SKM-1 (cell line): ENCODE measurements around the gene ULK4.
"Not testable (repeated sequence)": the region's sequence is repeated elsewhere in the genome, so short reads cannot be mapped to it uniquely, and the experiment has no call there.

Experiments used
- DNase-seq: peaks from one replicate; lab custom pipeline; 2025; ENCODE audit not compliant: unreplicated experiment; lab: John Stamatoyannopoulos, UW

The ULK4 gene

DNA sequence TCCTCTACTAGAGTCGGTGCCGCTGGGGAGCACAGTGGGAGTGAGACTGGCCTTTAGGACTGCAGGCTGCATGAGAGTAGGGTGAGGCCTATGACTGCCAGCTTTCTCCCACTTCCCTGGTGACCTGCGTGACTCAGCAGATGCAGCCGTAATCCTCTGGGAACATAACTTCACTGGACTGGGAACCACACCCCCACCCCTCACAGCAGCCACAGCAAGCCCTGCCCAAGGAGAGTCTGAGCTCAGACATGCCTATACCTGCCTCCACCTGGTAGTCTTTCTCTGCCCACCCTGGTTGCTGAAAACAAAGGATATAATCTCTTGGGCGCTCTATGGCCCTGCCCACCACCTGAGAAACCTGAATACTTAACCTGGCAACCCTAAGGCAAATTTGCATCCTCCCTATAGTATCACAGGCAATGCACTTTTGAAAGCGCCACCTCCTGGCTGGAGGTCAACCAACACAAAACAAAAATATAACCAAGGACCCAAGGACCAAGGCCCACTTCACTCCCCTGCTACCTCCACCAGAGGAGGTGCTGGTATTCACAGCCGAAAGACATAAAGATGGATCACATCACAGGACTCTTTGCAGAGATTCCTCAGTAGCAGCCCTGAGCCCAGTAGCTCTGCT lies 453.7 kb downstream of the ULK4 start:
- DNase-seq = no peak

DNA sequence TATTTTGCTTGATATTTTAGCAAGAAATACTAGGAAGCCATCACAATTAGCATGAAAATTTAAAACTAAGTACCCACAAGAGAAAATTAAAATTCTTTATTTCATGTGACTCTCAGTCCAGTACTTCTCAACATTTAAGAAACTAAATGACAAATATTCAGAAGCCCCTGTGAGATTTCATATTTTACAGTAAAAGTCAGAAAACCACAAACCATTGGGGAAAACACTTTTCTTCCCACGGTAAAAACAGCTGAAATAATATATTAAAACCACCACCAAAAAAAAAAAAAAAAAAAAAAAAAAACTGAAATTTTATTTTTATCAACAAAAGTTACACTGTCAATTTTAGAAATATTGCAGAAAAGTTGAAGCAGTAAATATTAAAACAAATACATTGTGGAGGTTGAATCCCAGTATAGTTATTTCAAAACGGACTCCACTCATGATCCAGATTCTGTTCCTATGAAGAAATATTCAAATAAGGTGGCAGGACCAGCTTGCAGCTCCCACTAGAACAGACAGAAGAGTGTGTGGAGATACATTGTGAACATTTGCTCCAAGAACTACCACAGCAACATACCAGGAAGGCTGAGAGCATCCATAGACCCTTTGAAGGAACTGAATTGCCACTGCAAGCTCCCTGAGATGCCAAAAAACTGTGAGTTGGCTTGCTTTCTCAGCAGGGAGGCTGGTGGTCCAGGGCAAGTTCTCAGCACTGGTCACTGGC lies 454.4 kb downstream of the ULK4 start:
- no peak for DNase-seq

DNA sequence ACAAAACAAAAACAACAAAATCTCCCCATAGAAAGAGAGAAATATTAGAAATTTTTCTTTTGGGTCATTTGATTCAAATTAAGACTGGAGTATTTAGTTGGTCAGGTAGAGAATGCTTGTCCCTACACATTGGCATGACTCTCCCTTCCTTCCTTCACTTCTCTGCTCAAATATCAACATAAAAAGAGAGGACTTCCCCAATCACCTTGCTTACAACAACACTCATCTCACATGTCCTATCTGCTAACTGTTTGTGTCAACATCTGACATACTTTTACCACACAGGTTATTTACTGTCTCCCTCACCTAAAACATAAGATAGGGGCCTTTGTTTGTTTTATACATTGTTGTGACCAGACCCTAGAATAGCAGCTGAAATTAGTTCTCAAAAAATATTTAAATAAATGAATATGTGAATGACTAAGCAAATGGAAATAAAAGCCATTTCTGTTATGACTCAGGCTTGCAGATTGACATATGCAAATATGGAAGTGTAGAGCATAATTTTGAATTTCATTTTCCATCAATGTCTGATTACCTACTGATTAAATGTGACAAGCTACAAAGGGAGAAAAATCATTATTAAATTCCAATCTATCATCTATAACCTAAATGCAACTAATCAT lies 457.8 kb downstream of the ULK4 start:
- no peak for DNase-seq

DNA sequence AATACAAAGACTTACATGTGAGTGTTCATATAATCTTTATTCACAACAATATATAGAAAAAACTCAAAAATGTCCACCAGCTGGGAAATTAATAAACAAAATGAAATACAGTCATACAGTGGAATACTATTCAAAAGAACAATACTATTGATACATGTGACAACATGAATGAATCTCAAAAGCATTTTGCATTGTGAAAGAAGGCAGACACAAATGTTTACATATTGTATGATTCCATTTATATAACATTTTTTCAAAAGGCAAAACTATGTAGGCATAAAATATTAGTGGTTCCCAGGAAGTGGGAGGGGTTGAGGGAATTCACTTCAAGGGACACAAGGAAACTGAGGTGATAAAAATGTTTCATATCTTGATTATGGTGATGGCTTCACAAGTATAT lies 459.4 kb downstream of the ULK4 start:
- DNase-seq = no peak

DNA sequence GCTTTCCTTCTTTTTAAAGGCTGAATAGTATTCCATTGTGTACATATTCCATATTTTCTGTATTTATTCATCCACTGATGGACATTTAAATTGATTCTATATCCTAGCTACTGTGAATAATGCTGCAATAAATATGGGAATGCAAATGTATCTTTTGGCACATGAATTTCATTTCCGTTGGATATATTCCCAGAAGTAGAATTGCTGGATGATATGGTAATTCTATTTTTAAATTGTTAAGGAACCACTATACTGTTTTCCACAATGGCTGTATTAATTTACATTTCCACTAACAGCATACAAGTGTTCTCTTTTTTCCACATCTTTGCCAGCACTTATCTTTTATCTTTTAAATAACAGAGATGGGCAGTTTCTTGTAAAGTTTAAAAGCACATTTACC lies 459.9 kb downstream of the ULK4 start:
- DNase-seq = no peak

DNA sequence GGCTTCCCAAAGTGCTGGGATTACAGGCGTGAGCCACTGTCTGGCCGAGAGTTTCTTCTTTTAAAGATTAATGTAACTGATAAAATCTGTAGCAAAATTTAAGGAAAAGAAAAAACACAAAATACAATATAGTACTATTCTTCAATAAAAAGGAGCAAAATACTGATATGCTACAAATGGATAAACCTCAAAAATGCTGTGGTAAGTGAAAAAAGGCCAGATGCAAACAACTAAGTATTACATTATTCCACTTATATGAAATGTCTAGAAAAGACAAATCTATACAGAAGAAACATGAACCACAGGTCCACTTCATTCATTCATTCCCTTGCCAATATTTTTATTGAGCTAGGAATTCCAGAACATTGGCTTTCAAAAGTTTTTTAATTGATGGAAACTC lies 463.1 kb downstream of the ULK4 start:
- no peak for DNase-seq

DNA sequence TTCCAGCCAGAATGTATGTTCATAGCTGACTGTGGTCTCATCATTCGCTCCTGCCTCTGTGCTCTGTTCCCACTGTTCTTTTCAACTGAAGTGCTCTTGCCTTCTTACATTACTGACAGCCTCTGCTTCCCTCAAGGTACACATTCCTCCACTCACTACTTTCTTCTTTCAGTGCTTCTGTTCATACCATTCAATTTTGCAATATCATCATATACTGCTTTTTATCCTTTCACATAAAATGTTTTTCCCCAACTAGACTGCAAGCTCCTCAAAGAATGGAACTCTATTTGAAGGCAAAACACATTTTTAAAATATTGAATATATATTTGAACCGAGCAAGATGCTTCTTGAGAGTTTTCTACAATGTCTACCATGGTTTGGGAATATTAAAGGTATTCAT lies 471.5 kb downstream of the ULK4 start:
- no peak for DNase-seq

DNA sequence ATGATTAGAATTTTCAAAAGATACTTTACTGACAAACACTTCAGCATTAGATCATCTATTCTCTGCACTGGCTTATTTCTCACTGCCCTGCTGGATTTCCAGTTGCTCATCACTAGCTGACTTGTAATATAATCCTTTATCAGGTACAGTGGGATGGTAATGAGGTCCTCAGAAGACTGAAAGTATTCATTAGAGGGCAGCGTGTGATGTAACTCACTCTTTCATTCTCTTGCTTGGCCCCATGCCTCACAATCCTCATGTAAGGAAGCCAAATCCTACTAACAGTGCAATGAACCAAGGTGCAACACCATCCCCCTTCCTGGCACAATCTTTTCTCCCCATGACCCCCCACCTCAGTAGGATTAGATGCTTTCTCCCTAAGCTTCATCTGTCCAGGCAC lies 472.7 kb downstream of the ULK4 start:
- DNase-seq = no peak

DNA sequence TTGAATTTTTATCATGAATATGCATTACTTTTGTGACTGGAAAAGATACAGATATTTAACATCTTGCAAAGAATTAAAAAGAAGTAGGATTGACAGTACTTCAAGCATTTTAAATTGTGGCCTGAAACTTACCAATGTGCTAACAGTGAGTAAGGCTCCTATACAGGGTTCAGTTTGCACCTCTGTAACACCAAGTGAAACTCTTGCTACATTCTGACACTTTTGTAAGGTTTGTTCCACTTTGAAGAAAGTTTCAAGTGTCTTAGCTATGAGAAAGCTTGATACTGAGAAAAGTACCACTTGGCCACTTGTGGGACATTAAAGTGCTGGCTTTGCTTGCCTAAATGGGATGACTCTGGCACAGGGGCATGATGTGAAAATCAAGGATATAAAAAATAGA lies 473.4 kb downstream of the ULK4 start:
- DNase-seq = no peak

DNA sequence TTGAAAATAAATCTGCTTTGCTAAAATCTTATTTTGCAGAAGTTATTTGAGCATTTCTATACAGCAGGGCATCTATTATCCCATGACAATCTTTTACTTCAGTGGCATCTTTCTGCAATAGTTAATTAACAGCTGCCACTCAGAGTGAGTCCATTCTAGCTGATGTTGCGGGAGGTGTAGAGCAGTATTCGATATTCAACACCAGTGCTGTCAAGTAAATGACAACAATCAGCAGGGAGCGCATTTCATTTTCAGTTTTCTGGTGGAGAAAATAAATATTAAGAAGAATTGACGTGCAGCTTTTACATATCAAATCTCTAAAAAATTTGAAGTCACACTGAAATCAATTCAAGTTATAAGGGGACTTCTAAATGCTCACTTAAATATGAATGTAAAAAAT lies 476.4 kb downstream of the ULK4 start:
- no peak for DNase-seq

DNA sequence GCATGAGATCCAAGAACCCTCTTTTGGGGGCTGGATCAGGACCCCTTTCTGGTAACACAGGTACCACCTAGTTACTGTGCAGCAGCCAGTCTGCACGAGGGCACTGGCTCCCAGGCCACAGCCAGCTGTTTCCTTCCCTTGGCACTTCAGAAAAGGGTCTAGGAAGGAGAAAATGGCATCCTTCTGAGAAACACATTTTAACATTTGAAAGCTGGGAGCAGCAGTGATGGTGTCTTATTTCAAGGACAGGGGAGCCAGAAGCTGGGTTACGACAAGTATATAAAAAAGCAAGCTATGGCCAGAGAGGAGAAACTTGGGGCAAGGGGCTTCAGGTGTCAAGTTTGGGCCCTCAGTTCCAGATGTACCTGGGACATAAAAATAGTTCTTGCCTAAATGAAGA lies 479.8 kb downstream of the ULK4 start:
- no peak for DNase-seq

DNA sequence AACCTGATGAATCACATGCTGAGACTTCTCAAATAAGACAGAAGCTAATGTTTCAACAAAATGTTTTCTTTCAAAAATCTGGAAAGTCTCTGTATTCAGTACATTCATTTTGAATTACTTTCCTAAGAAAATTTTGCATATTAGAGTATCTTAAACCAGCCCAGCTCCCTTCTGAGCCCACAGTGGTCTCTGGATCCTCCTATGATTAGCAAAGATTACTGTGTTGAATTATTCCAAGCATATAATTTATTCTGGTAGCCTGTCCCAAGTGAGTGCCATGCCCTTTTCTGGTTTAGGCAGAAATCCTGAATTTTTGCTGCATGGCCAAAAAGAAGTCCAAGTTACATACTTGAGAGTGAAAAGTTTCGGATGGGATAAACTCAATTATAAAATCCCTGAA lies 483.6 kb downstream of the ULK4 start:
- DNase-seq = no peak

DNA sequence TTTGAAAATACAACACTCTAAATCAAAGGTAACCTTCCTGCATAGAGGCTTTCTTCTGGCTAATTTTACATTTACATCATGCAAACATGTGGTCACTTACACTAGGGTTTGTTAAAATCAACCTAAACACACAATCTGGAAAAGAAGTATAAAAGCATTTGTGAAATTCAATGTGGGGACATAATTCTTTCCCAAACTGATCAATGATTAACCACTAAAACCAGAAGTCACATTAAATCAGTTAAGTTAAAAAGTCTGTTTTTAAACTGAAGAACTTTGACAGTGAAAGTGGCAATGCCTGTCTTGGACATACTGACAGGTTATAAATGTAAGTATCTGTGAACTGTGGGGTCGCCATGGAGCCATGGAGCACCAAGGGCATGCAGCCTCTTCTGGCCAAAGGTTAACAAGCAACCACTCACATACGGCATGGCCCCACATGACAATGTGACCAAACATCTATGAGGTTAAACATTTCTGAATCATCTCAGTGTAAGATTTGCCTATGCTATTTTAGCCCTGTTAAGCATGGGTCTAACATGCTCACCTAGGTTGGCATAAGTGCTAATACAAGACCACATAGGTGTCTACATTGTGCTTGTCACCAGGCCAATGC lies 484.4 kb downstream of the ULK4 start:
- no peak for DNase-seq

DNA sequence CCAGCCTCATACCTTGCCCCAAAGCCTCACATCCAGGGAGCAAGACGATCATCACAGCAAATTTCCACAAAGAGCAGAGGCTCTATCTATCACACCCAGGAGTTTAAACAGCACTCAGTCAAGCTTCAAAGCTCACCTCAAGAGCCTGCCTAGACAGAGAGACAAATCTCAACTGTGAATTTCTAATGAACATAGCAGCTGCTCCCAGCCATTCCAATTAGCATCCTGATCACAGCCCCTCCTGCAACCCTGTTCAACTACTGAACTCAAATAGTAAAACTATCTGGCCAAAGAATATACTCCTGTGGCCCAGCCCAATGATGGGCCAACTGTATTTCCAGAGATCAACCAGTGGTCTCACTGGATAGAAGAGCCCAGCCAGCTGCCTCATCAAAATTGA lies 492.8 kb downstream of the ULK4 start:
- DNase-seq = no peak

DNA sequence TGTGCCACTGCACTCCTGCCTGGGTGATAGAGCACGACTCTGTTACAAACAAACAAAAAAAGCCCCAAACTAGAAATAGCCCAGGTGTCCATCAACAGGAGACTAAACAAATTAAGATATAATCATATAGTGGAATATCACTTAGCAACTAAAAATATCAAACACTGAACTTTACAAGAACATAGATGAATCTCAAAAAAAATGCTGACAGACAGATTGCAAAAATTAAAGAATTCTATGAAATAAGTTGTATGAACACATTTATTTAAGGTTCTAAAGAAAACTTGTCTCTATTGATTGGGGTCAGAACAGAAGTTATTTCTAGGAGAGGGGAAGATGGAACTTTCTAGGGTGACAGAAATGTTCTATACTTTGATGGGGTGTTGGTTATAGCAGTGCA lies 494.4 kb downstream of the ULK4 start:
- no peak for DNase-seq

DNA sequence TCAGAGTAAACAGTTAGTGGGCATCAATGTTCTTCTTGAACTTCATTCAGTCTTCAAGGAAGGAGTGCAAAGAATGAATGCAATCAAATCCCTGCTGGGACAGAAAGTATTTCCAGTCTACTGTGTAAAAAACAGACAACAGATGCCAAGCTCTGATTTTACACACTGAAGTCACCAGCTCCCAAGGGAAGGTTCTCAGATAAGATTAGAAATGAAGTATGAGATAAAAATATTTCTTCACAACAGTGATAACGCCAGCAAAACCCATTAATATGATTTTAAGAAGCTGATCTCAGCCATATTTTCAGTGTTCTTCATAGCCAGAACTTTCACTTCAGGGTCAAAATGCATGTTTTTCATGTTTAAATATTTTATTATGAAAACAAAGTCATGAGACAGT lies 497.0 kb downstream of the ULK4 start:
- no peak for DNase-seq

DNA sequence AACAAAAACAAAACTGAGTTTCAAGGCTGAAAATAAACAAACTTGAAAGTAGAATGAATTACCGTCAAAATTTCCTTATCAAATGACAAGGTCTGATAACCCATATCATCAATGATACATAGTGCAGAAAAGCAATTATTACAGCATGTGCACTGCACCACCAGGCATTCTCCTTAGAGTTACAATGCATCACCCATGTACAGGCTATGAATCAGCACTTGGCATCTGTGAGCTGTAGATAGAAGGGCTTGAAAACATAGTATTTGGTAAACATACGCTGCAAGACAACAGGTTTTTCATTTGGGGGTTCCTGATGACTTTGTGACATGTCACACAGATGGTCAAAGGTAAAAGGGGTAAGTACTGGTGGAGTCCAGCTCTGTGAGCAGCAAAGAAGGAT lies 497.5 kb downstream of the ULK4 start:
- no peak for DNase-seq

DNA sequence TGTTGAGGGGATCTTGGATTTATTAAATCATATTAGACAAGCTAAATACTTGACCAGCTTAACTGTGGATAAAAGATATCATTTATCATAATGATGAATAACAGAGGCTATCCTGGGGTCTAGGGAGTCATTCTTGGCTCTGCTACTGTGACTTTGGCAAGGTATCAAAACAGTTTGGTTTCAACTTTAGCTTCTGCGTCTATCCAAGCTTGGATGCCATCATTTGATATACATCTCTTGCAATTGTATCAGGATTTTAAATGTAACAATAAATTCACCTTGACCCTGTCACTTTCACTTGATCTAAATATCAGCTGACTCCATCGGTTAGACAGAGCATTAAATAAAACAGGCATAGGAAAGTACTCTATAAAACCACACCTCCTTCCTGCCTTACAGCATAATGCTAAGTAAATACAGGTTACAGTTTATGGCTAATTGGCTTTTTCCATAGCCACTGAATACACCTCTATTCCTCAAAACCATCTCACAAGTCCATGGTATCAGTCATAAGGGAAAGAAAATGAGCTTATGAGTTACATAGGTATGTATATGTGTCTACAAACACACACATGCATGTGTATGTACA lies 499.7 kb downstream of the ULK4 start:
- DNase-seq = no peak

DNA sequence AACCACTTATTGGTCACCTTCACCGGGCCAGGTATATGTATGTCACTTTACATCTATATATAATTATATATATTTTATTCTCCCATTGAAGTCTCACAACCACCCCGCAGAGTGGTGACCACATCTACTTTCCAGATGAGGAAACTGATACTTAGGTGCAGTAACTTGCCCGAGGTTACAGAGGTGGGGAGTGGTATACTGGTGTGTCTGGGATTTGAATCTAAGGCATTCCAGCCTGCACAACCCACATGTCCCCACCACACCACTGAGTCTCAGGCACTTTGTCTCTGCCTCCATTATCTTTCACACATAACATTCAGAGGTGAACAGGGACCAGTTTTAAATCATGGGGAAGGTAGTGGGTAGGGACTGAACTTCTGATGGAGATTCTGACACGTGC lies 501.2 kb downstream of the ULK4 start:
- no peak for DNase-seq

DNA sequence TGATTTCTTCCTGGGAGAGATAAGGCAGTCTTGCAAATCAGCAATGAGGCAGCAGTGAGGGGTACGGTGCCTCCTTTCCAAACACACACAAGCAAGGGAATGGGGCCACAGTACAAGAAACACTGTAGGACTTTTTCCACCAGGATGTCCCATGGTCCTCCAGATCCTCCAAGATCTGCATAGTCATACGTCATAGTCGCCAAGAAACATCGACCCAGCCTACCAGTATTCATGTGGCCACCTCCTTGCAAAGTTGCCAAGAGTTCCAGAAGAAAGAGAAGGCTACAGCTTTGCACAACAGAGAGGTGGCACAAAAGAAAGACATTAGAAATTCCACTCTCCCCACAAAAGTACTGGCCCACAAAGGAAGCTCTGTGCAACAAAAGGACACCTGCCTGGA lies 504.7 kb downstream of the ULK4 start:
- no peak for DNase-seq

DNA sequence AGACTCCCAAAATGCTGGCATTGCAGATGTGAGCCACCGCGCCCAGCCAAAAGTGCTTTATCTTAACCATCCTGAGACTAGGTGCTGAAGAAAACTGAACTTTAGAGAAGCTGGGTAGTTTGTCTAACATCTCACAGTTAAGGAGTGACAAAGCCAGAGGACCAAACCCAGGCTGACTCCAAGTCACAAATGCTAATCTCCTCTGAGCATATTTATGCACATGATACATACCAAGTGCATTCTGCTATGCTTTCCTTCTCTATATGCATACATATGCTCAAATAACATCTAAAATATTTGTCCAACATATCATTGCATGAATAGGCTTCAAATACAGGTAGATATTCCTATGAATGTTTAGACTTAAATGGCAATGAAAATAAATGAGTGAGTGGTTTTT lies 505.7 kb downstream of the ULK4 start:
- no peak for DNase-seq

DNA sequence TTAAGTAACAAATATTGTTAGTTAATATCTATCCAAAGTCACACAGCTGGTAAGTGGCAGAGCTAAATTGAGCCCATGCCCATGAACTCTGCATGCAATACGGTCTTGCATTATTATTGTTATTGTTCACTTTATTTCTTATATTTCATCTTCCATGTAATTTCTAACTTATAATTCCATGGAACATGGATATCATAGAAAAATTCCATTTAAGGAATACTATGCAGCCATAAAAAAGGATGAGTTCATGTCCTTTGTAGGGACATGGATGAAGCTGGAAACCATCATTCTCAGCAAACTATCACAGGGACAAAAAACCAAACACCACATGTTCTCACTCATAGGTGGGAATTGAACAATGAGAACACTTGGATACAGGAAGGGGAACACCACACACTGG lies 508.3 kb downstream of the ULK4 start:
- DNase-seq = not testable (repeated sequence)
